Upper lobe of left lung (tissue), 6 donors: Measurements from ENCODE around the gene PTGDR2. TPM values are rescaled to one million over a fixed set of nuclear protein-coding genes. Genes with fewer than 3 reads are reported as not detected.
"Not testable (repeated sequence)": the region's sequence is repeated elsewhere in the genome, so short reads cannot be mapped to it uniquely, and the experiment has no call there.

Source experiments
- ATAC-seq, 2 donors: fragments of 200-7000 bp; cut with Tn5 transposase; one replicate each; pipeline ENCODE4 v1.9.1; 2022; ENCODE audit warnings: mild to moderate bottlenecking in 2 of 2, moderate library complexity in 2 of 2; ENCODE audit not compliant: low FRiP score in 2 of 2
- DNase-seq, 2 donors: peaks; one replicate each; pipeline ENCODE4 v3.0.0-alpha.2; 2019 to 2020
- H3K27ac ChIP-seq, 4 donors: fragments of 200-600 bp; sonication (generic); one replicate each; pipeline ENCODE4 v1.5.1; 2016 to 2019
- H3K27me3 ChIP-seq, 4 donors: fragments of 200-600 bp; sonication (generic); one replicate each; pipeline ENCODE4 v1.5.1; 2017 to 2019
- H3K36me3 ChIP-seq, 4 donors: fragments of 200-600 bp; sonication (generic); one replicate each; pipeline ENCODE4 v1.5.1; 2016 to 2019
- H3K4me1 ChIP-seq, 4 donors: fragments of 200-600 bp; sonication (generic); one replicate each; pipeline ENCODE4 v1.5.1; 2018 to 2019
- H3K4me3 ChIP-seq, 4 donors: fragments of 200-600 bp; sonication (generic); one replicate each; pipeline ENCODE4 v1.5.1; 2017 to 2019; ENCODE audit warnings: mild to moderate bottlenecking in 2 of 4, moderate library complexity in 1 of 4
- H3K9me3 ChIP-seq, 4 donors: fragments of 200-600 bp; sonication (generic); one replicate each; pipeline ENCODE4 v1.5.1; 2018 to 2019
- EP300 ChIP-seq, 4 donors: sonication (generic); formaldehyde crosslinking; IDR thresholded peaks; one replicate each; pipeline ENCODE4 v1.5.1; 2017; ENCODE audit warnings: antibody characterized with exemption in 4 of 4, control low read depth in 2 of 4
- POLR2A ChIP-seq, 4 donors: fragments of 450-650 bp; IDR thresholded peaks; one replicate each; pipeline ENCODE4 v1.5.1; 2016 to 2017; ENCODE audit warnings: antibody characterized with exemption in 4 of 4, mild to moderate bottlenecking in 2 of 4
- POLR2AphosphoS5 ChIP-seq, 2 donors: sonication (generic); formaldehyde crosslinking; IDR thresholded peaks; one replicate each; pipeline ENCODE4 v1.5.1; 2017; ENCODE audit warnings: antibody characterized with exemption in 2 of 2
- WGBS, 2 donors: methylation state at CpG; one replicate each; pipeline ENCODE4 v1.1.5; 2017 to 2018; 5-methylcytosine and 5-hydroxymethylcytosine counted together
- total RNA-seq, 6 donors: library from RNA; depleted of rRNA in 4 of 6; stranded (reverse); fragments of >200 nt in 4 of 6; gene quantifications; one replicate each; pipeline versions ENCODE4 v1.1.0 to v1.2.1, GENCODE V29; 2016 to 2021
- TF ChIP-seq, protein P1 (sequence below), 6 experiments: fragments of 450-650 bp in 4 of 6; fragments of 200-600 bp in 2 of 6; sonication (generic) in 2 of 6; IDR thresholded peaks; one replicate each; pipeline ENCODE4 v1.5.1; 2016 to 2019; ENCODE audit warnings: antibody characterized with exemption in 6 of 6
- donor health status: DM: no; HTN: no; CAD: no; lungs with moderate emphysema.
- donor health status: DM: no; HTN: yes; CAD: no; lungs with severe emphysema.

The PTGDR2 gene
- total RNA-seq, 6 donors from 2014 or later: 0.49 to 1.5 (median 1.1) TPM; not detected in 2

DNA sequence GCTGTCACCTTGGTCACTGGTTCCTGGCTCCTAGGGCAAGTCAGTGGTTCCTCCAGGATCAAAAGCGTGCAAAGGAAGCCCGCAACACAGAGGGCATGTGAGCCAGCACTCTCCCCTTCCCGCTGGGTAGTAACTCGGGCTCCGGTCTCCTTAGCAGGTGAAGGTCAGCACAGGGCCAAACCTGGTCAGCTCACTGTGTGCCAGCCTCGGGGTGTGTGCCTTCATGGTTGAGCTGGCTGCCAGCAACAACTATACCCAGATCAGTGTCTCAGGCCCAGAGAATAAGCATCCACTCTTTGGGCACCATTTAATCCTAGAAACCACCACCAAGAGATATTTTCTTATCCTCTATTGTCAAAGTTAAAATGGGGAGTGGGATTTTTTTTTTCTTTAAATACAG lies 30.0 kb downstream of the PTGDR2 start:
- Histone ChIP-seq H3K36me3 (no peaks in the 10 kb centered on the region), H3K9me3 (no peaks in the 10 kb centered on the region), H3K27ac (no peak overlapping the region), H3K4me3 (no peak overlapping the region), H3K27me3 (peaks cover 0 to 2% (median 0%) of the 10 kb centered on the region in 4 donors), H3K4me1 (peaks cover 0 to 9% (median 2%) of the 10 kb centered on the region in 4 donors)
- no peak for DNase-seq
- no peak for ATAC-seq
- no peak for TF ChIP-seq EP300 (IDR thresholded peaks at IDR 0.05)
- TF ChIP-seq POLR2A (IDR thresholded peaks at IDR 0.05): no peak
- TF ChIP-seq, protein P1, sequence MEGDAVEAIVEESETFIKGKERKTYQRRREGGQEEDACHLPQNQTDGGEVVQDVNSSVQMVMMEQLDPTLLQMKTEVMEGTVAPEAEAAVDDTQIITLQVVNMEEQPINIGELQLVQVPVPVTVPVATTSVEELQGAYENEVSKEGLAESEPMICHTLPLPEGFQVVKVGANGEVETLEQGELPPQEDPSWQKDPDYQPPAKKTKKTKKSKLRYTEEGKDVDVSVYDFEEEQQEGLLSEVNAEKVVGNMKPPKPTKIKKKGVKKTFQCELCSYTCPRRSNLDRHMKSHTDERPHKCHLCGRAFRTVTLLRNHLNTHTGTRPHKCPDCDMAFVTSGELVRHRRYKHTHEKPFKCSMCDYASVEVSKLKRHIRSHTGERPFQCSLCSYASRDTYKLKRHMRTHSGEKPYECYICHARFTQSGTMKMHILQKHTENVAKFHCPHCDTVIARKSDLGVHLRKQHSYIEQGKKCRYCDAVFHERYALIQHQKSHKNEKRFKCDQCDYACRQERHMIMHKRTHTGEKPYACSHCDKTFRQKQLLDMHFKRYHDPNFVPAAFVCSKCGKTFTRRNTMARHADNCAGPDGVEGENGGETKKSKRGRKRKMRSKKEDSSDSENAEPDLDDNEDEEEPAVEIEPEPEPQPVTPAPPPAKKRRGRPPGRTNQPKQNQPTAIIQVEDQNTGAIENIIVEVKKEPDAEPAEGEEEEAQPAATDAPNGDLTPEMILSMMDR (IDR thresholded peaks at IDR 0.05): no peak
- no peak for TF ChIP-seq POLR2AphosphoS5 (IDR thresholded peaks at IDR 0.05)
- WGBS, 2 donors: 76 to 96% methylated on average over 4 to 5 of the region's 6 CpGs

DNA sequence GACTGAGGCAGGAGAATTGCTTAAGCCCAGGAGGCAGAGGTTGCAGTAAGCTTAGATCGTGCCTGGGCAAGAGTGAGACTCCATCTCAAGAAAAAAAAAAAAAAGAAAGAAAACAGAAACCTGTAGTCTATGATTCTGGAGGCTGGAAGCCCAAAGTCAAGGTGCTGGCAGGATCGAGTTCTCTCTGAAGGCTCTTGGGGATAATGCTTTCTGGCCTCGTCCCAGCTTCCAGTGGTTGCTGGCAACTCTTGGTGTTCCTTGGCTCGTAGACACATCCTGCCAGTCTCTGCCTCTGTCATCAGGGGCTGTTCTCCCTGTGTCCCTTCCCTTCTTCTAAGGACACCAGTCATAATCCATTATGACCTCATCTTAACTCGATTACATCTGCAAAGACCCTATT lies 30.6 kb downstream of the PTGDR2 start:
- no peak overlapping the region for H3K27ac ChIP-seq
- no peaks in the 10 kb centered on the region for H3K36me3 ChIP-seq
- WGBS, 2 donors: 80 to 86% methylated on average over 5 of the region's 5 CpGs
- ATAC-seq (no peak), DNase-seq (no peak)
- H3K4me1 ChIP-seq: peaks cover 0 to 9% (median 2%) of the 10 kb centered on the region in 4 donors
- H3K4me3 ChIP-seq: no peak overlapping the region
- peaks cover 0 to 2% (median 0%) of the 10 kb centered on the region in 4 donors for H3K27me3 ChIP-seq
- TF ChIP-seq POLR2A (IDR thresholded peaks at IDR 0.05) (no peak), EP300 (IDR thresholded peaks at IDR 0.05) (no peak), POLR2AphosphoS5 (IDR thresholded peaks at IDR 0.05) (no peak)
- TF ChIP-seq, protein P1 (IDR thresholded peaks at IDR 0.05): no peak
- H3K9me3 ChIP-seq: no peaks in the 10 kb centered on the region

DNA sequence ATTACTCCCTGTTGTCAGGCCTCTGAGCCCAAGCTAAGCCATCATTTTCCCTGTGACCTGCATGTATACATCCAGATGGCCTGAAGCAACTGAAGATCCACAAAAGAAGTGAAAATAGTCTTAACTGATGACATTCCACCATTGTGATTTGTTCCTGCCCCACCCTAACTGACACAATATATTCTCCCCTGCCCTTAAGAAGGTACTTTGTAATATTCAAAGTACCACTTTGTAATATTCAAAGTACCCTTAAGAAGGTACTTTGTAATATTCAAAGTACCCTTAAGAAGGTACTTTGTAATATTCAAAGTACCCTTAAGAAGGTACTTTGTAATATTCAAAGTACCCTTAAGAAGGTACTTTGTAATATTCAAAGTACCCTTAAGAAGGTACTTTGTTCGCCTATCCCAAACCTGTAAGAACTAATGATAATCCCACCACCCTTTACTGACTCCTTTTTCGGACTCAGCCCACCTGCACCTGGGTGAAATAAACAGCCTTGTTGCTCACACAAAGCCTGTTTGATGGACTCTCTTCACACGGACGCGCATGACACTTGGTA lies 31.9 kb downstream of the PTGDR2 start:
- DNase-seq, H3K27me3 ChIP-seq, H3K9me3 ChIP-seq, H3K4me1 ChIP-seq, H3K27ac ChIP-seq, H3K4me3 ChIP-seq, H3K36me3 ChIP-seq, ATAC-seq: not testable (repeated sequence)
- 62 to 68% methylated on average over 5 of the region's 5 CpGs for WGBS, 2 donors

DNA sequence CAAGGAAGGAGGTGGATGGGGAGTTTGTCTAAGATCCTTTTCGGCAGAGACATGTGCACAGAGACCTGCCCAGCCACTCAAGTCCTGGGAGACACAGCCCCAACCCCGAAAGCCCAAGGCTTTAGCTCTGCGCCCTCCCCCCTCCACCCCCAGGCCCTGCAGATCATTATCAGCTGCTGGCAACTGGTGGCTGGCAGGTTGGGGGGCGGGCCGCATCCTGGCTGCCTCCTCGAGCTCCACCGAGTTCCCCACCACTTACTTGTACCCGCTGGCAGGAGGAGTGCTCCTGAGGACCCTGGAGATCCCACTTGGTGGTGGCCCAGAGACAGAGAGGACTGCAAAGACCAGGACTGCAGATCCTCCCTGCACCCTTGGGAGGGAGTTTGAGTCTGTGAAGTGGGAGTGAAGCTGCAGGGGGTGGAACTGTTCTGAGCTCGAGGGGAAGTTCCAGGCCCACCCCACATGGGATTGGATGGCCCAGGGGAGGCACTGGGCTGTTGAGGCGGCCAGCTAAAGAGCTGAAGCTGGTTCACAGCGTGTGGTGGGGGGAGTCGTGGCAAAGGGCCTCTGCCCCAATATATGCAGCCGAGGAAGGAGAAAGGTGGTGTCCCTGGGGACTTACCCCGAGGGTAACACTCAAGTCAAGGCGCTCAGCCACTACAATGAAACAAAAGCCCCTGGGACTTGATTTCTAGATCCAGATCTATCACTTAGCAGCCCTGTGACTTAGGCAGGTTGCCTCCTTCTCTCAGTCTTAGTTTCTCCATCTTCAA lies 33.7 kb downstream of the PTGDR2 start:
- Histone ChIP-seq H3K27ac (no peak overlapping the region), H3K27me3 (no peaks in the 10 kb centered on the region), H3K9me3 (peaks cover 1 to 8% (median 5%) of the 10 kb centered on the region in 4 donors), H3K4me1 (peaks cover 0 to 9% (median 2%) of the 10 kb centered on the region in 4 donors), H3K36me3 (no peaks in the 10 kb centered on the region), H3K4me3 (no peak overlapping the region)
- ATAC-seq: no peak
- 42 to 50% methylated on average over 9 to 15 of the region's 15 CpGs for WGBS, 2 donors
- DNase-seq: no peak
- no peak for TF ChIP-seq POLR2A (IDR thresholded peaks at IDR 0.05)
- TF ChIP-seq EP300 (IDR thresholded peaks at IDR 0.05): no peak
- TF ChIP-seq, protein P1 (IDR thresholded peaks at IDR 0.05): no peak
- TF ChIP-seq POLR2AphosphoS5 (IDR thresholded peaks at IDR 0.05): no peak

DNA sequence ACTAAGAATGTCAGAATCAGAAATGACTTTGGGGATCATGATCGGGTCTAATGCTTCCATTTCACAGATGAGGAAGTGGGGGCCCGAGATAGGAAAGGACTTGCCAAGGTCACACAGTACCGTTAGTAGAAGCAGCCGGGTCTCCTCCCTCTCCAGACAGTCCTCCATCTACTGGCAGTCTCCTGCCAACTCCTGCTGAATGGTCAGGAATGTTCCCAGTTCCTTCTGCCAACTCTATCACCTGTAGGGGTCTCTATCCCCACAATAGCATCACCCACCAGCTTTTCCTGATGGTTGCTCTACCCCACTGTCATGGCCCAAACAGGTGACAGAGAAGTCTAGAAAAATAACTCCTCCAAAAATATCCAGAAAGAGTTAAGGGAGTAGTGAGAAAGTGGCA lies 37.7 kb downstream of the PTGDR2 start:
- H3K9me3 ChIP-seq: peaks cover 9 to 17% (median 12%) of the 10 kb centered on the region in 4 donors
- 66 to 79% methylated on average over 4 of the region's 4 CpGs for WGBS, 2 donors

More for the DNA sequence above, 37.7 kb downstream of the PTGDR2 start:
- Histone ChIP-seq H3K4me1 (no peaks in the 10 kb centered on the region), H3K27ac (no peak overlapping the region), H3K27me3 (no peaks in the 10 kb centered on the region), H3K36me3 (no peaks in the 10 kb centered on the region), H3K4me3 (no peak overlapping the region)
- TF ChIP-seq, protein P1 (IDR thresholded peaks at IDR 0.05): no peak
- no peak for TF ChIP-seq POLR2AphosphoS5 (IDR thresholded peaks at IDR 0.05)
- TF ChIP-seq EP300 (IDR thresholded peaks at IDR 0.05): no peak
- no peak for TF ChIP-seq POLR2A (IDR thresholded peaks at IDR 0.05)
- ATAC-seq (no peak), DNase-seq (no peak)
